Stomach (tissue), 9 donors: Measurements from ENCODE around the gene REXO1. TPM values are rescaled to one million over a fixed set of nuclear protein-coding genes. Genes with fewer than 3 reads are reported as not detected.

ENCODE experiments used
- DNase-seq, 2 donors: peaks; one replicate each; pipeline versions ENCODE4 v3.0.0 to v3.0.0-alpha.2; 2013 to 2019
- H3K27ac ChIP-seq, 5 donors: fragments of 200-600 bp in 4 of 5; sonication (generic) in 4 of 5; one replicate each; pipeline ENCODE4 v1.5.1; 2013 to 2019; ENCODE audit warnings: mild to moderate bottlenecking in 1 of 5, moderate library complexity in 1 of 5
- H3K27me3 ChIP-seq, 3 donors: fragments of 200-600 bp; sonication (generic); one replicate each; pipeline ENCODE4 v1.5.1; 2017 to 2019; ENCODE audit warnings: mixed run types in 1 of 3
- H3K36me3 ChIP-seq, 4 donors: fragments of 200-600 bp; sonication (generic); 1 replicate in 3 of 4; 2 replicates in 1 of 4; pipeline ENCODE4 v1.5.1; 2016 to 2019
- H3K4me1 ChIP-seq, 4 donors: fragments of 200-600 bp; sonication (generic); one replicate each; pipeline ENCODE4 v1.5.1; 2016 to 2019
- H3K4me3 ChIP-seq, 4 donors: fragments of 200-600 bp; sonication (generic) in 3 of 4; one replicate each; pipeline ENCODE4 v1.5.1; 2016 to 2019; ENCODE audit warnings: mild to moderate bottlenecking in 1 of 4
- H3K9me3 ChIP-seq, 4 donors: fragments of 200-600 bp; sonication (generic); one replicate each; pipeline ENCODE4 v1.5.1; 2016 to 2019
- CTCF ChIP-seq, 7 experiments: fragments of 450-650 bp in 4 of 7; fragments of 200-600 bp in 3 of 7; sonication (generic) in 3 of 7; IDR thresholded peaks; one replicate each; pipeline ENCODE4 v1.5.1; 2016 to 2019; ENCODE audit warnings: antibody characterized with exemption in 7 of 7, control low read depth in 2 of 7, mild to moderate bottlenecking in 1 of 7
- EP300 ChIP-seq: sonication (generic); formaldehyde crosslinking; IDR thresholded peaks from one replicate; pipeline ENCODE4 v1.6.1; 2017; ENCODE audit warnings: antibody characterized with exemption
- POLR2A ChIP-seq, 4 donors: fragments of 450-650 bp; IDR thresholded peaks; one replicate each; pipeline ENCODE4 v1.6.1; 2016; ENCODE audit warnings: antibody characterized with exemption in 4 of 4, control low read depth in 2 of 4, mild to moderate bottlenecking in 1 of 4, moderate library complexity in 1 of 4
- POLR2AphosphoS5 ChIP-seq, 3 donors: sonication (generic); formaldehyde crosslinking; IDR thresholded peaks; one replicate each; pipeline ENCODE4 v1.6.1; 2016; ENCODE audit warnings: antibody characterized with exemption in 3 of 3
- WGBS, 5 donors: extraction: QIAGEN DNeasy Blood & Tissue Kit in 3 of 5; methylation state at CpG; one replicate each; pipeline versions ENCODE4 v1.1.5 to v1.1.7; 2013 to 2018; 5-methylcytosine and 5-hydroxymethylcytosine counted together
- intact Hi-C: fragments of 100-400 bp; cut with DNase I; formaldehyde crosslinking; loops from one replicate; pipeline ENCODE4 v1.15.1; 2023; ENCODE audit warnings: low total_unique reads
- polyA plus RNA-seq, 3 donors: library from polyadenylated mRNA; stranded (reverse); fragments of 200-250 nt; gene quantifications; one replicate each; pipeline ENCODE4 v1.2.3, GENCODE V29; 2013
- total RNA-seq, 5 donors: library from RNA; depleted of rRNA; stranded (reverse); fragments of >200 nt; gene quantifications; one replicate each; pipeline versions ENCODE4 v1.1.0 to v1.2.3, GENCODE V29; 2014 to 2016
- donor health status: healthy with polysubstance abuse.
- donor health status: Bipolar disorder and iron deficiency.
- donor health status: healthy.

Gene REXO1
- total and polyA plus RNA-seq, 8 donors = 10.1 to 164 (median 15.6) TPM

- no peaks in the 10 kb centered on the region for H3K9me3 ChIP-seq
- peaks cover 72 to 85% (median 81%) of the 10 kb centered on the region in 4 donors for H3K4me1 ChIP-seq
- DNase-seq = peak in 1 of 2 donors; percentile 96
- peaks cover 0 to 9% (median 0%) of the 10 kb centered on the region in 3 donors for H3K27me3 ChIP-seq
- no peak for TF ChIP-seq EP300
- TF ChIP-seq CTCF (IDR thresholded peaks at IDR 0.05) = no peak
- no peak for TF ChIP-seq POLR2A (IDR thresholded peaks at IDR 0.05)
- no peak for TF ChIP-seq POLR2AphosphoS5 (IDR thresholded peaks at IDR 0.05)
- no peaks in the 10 kb centered on the region for H3K36me3 ChIP-seq
- WGBS, 5 donors = 24 to 43% (median 28%) methylated on average over 9 to 32 of the region's 32 CpGs
- intact Hi-C loops = no loop called here
- peak overlapping the region in 2 of 4 donors; percentile 17 to 66 for H3K4me3 ChIP-seq
- H3K27ac ChIP-seq = peak overlapping the region in 4 of 5 donors; percentile 7 to 93 (median 86)
These were observed 11.9 kb upstream of the REXO1 start for GRCh38 chr19:1860042-1860775.

GRCh38 chr19:1859331-1859781 lies 11.1 kb upstream of the REXO1 start:
- intact Hi-C loops = no loop called here
- H3K27ac ChIP-seq = peak overlapping the region in 4 of 5 donors; percentile 35 to 93 (median 86)
- peaks cover 0 to 9% (median 0%) of the 10 kb centered on the region in 3 donors for H3K27me3 ChIP-seq
- H3K36me3 ChIP-seq = peaks cover 0 to 1% (median under 1%) of the 10 kb centered on the region in 4 donors
- peak in 1 of 2 donors; percentile 57 for DNase-seq
- H3K9me3 ChIP-seq = no peaks in the 10 kb centered on the region
- H3K4me1 ChIP-seq = peaks cover 80 to 85% (median 82%) of the 10 kb centered on the region in 4 donors
- no peak for TF ChIP-seq EP300
- TF ChIP-seq POLR2A (IDR thresholded peaks at IDR 0.05) = no peak
- no peak for TF ChIP-seq CTCF (IDR thresholded peaks at IDR 0.05)
- TF ChIP-seq POLR2AphosphoS5 (IDR thresholded peaks at IDR 0.05) = no peak
- WGBS, 5 donors = 49 to 65% (median 60%) methylated on average over 18 of the region's 18 CpGs
- H3K4me3 ChIP-seq = peak overlapping the region in 2 of 4 donors; percentile 17 to 66

GRCh38 chr19:1858412-1859081 lies 10.3 kb upstream of the REXO1 start:
- peak overlapping the region in 4 of 5 donors; percentile 85 to 94 (median 90) for H3K27ac ChIP-seq
- peaks cover 88 to 91% (median 90%) of the 10 kb centered on the region in 4 donors for H3K4me1 ChIP-seq
- no peaks in the 10 kb centered on the region for H3K9me3 ChIP-seq
- no peak overlapping the region for H3K4me3 ChIP-seq
- peaks cover 0 to 8% (median 2%) of the 10 kb centered on the region in 4 donors for H3K36me3 ChIP-seq
- H3K27me3 ChIP-seq = peaks cover 0 to 9% (median 0%) of the 10 kb centered on the region in 3 donors
- 49 to 67% (median 54%) methylated on average over 6 to 10 of the region's 10 CpGs for WGBS, 5 donors
- intact Hi-C loops = no loop called here
- no peak for TF ChIP-seq EP300
- no peak for TF ChIP-seq POLR2A (IDR thresholded peaks at IDR 0.05)
- no peak for TF ChIP-seq CTCF (IDR thresholded peaks at IDR 0.05)
- no peak for TF ChIP-seq POLR2AphosphoS5 (IDR thresholded peaks at IDR 0.05)
- DNase-seq = no peak

- Histone ChIP-seq H3K27me3 (peaks cover 0 to 9% (median 0%) of the 10 kb centered on the region in 3 donors), H3K4me3 (peak overlapping the region; percentile 44 to 55 (median 48)), H3K9me3 (no peaks in the 10 kb centered on the region), H3K36me3 (peaks cover 0 to 8% (median 2%) of the 10 kb centered on the region in 4 donors), H3K4me1 (peaks cover 94 to 98% (median 97%) of the 10 kb centered on the region in 4 donors), H3K27ac (peak overlapping the region; percentile 85 to 94 (median 88))
- DNase-seq = peak in 1 of 2 donors; percentile 51
- 22 to 41% (median 36%) methylated on average over 15 to 16 of the region's 16 CpGs for WGBS, 5 donors
- TF ChIP-seq CTCF (IDR thresholded peaks at IDR 0.05) (no peak), EP300 (no peak), POLR2AphosphoS5 (IDR thresholded peaks at IDR 0.05) (no peak), POLR2A (IDR thresholded peaks at IDR 0.05) (no peak)
- intact Hi-C loops = no loop called here
These were observed 9.5 kb upstream of the REXO1 start for GRCh38 chr19:1857648-1858326.
